ENCODE data around the gene DCAF8L2. TPM values are rescaled to one million over a fixed set of nuclear protein-coding genes. Genes with fewer than 3 reads are reported as not detected.

DCAF8L2 gene
- total RNA-seq, 1 donor from 2014 or later, result not detected

DNA sequence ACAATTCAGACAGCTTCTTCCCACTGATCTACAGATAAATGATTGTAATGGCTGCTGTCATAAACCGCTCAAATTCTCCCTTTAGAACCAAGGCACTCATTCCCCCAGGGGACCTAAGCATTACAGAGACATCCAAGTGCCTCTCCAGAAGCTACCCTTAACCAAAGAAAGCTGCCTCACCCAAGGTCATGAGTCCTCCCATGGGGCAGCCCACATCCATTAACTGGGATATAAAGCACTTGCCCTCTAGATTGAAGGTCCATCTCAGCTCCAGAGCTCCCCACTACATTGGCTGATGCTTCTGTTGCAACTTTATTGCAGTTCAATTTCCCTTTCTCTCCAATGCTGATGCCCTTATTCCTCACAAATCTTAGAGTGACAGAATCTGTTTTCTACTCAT lies 40.5 kb upstream of the DCAF8L2 start:
- no peak overlapping the region for H3K27ac ChIP-seq (ENCODE audit: low read depth, low read length)
- Mint-ChIP-seq H3K36me3 (ENCODE audit: low read depth, unreplicated experiment) (no peaks in the 10 kb centered on the region), H3K9me3 (ENCODE audit: unreplicated experiment) (no peaks in the 10 kb centered on the region), H3K27ac (ENCODE audit: unreplicated experiment) (no peak overlapping the region), H3K27me3 (ENCODE audit: low read depth, unreplicated experiment) (no peaks in the 10 kb centered on the region), H3K4me3 (ENCODE audit: unreplicated experiment) (no peak overlapping the region), H3K4me1 (ENCODE audit: low read depth, unreplicated experiment) (no peaks in the 10 kb centered on the region)
- H3K9ac ChIP-seq (ENCODE audit: low read length), result no peak overlapping the region
- no peaks in the 10 kb centered on the region for H3K79me2 ChIP-seq (ENCODE audit: insufficient read depth, low read length)
- no peaks in the 10 kb centered on the region for H3K36me3 ChIP-seq (ENCODE audit: insufficient read depth, low read length)
- H3K4me1 ChIP-seq (ENCODE audit: insufficient read depth, low read length), result no peaks in the 10 kb centered on the region
- H3K9me3 ChIP-seq (ENCODE audit: insufficient read depth, low read depth, low read length), result no peaks in the 10 kb centered on the region
- H2AFZ ChIP-seq (ENCODE audit: low read depth, low read length), result no peak overlapping the region
- DNase-seq (ENCODE audit: low read depth) (no peak), FAIRE-seq (no peak)
- TF ChIP-seq CTCF (IDR thresholded peaks at IDR 0.05; ENCODE audit: insufficient read depth, low read depth, low read length) (no peak), EZH2 (IDR thresholded peaks at IDR 0.05; ENCODE audit: insufficient read depth, low read length) (no peak)
- no peaks in the 10 kb centered on the region for H4K20me1 ChIP-seq (ENCODE audit: insufficient read depth, low read length)
- no peak overlapping the region for H3K4me2 ChIP-seq (ENCODE audit: low read length)
- H3K27me3 ChIP-seq (ENCODE audit: insufficient read depth, low read length), result no peaks in the 10 kb centered on the region
- no peak overlapping the region for H3K4me3 ChIP-seq (ENCODE audit: insufficient read depth, low read depth, low read length)

- TF ChIP-seq CTCF (IDR thresholded peaks at IDR 0.05; ENCODE audit: insufficient read depth, low read depth, low read length) (peak; percentile 41), EZH2 (IDR thresholded peaks at IDR 0.05; ENCODE audit: insufficient read depth, low read length) (no peak)
- no peak overlapping the region for H3K4me3 ChIP-seq (ENCODE audit: insufficient read depth, low read depth, low read length)
- H3K9me3 ChIP-seq (ENCODE audit: insufficient read depth, low read depth, low read length), result no peaks in the 10 kb centered on the region
- Mint-ChIP-seq H3K36me3 (ENCODE audit: low read depth, unreplicated experiment) (no peaks in the 10 kb centered on the region), H3K27ac (ENCODE audit: unreplicated experiment) (no peak overlapping the region), H3K4me3 (ENCODE audit: unreplicated experiment) (no peak overlapping the region), H3K9me3 (ENCODE audit: unreplicated experiment) (no peaks in the 10 kb centered on the region), H3K4me1 (ENCODE audit: low read depth, unreplicated experiment) (no peaks in the 10 kb centered on the region), H3K27me3 (ENCODE audit: low read depth, unreplicated experiment) (no peaks in the 10 kb centered on the region)
- no peak overlapping the region for H3K27ac ChIP-seq (ENCODE audit: low read depth, low read length)
- H3K36me3 ChIP-seq (ENCODE audit: insufficient read depth, low read length), result no peaks in the 10 kb centered on the region
- DNase-seq (ENCODE audit: low read depth) (peak; percentile 2), FAIRE-seq (no peak)
- no peaks in the 10 kb centered on the region for H3K79me2 ChIP-seq (ENCODE audit: insufficient read depth, low read length)
- H3K27me3 ChIP-seq (ENCODE audit: insufficient read depth, low read length), result no peaks in the 10 kb centered on the region
- H4K20me1 ChIP-seq (ENCODE audit: insufficient read depth, low read length), result no peaks in the 10 kb centered on the region
- H2AFZ ChIP-seq (ENCODE audit: low read depth, low read length), result no peak overlapping the region
- no peak overlapping the region for H3K4me2 ChIP-seq (ENCODE audit: low read length)
- H3K4me1 ChIP-seq (ENCODE audit: insufficient read depth, low read length), result no peaks in the 10 kb centered on the region
- no peak overlapping the region for H3K9ac ChIP-seq (ENCODE audit: low read length)
Measured at GRCh38 chrX:27555514-27555913, 34.6 kb upstream of the DCAF8L2 start.

- H3K4me3 Mint-ChIP-seq (ENCODE audit: unreplicated experiment), result no peak overlapping the region
- peak; percentile 20 for FAIRE-seq
- peak overlapping the region; percentile 23 for H3K9ac ChIP-seq (ENCODE audit: low read length)
Measured at GRCh38 chrX:27565992-27566391, 24.2 kb upstream of the DCAF8L2 start.

More at GRCh38 chrX:27565992-27566391, 24.2 kb upstream of the DCAF8L2 start:
- H3K36me3 Mint-ChIP-seq (ENCODE audit: low read depth, unreplicated experiment), result no peaks in the 10 kb centered on the region
- Histone ChIP-seq H4K20me1 (ENCODE audit: insufficient read depth, low read length) (no peaks in the 10 kb centered on the region), H3K4me1 (ENCODE audit: insufficient read depth, low read length) (peaks cover 8% of the 10 kb centered on the region), H3K36me3 (ENCODE audit: insufficient read depth, low read length) (no peaks in the 10 kb centered on the region), H3K27me3 (ENCODE audit: insufficient read depth, low read length) (no peaks in the 10 kb centered on the region), H3K4me2 (ENCODE audit: low read length) (peak overlapping the region; percentile 60), H3K27ac (ENCODE audit: low read depth, low read length) (no peak overlapping the region), H3K9me3 (ENCODE audit: insufficient read depth, low read depth, low read length) (no peaks in the 10 kb centered on the region), H3K79me2 (ENCODE audit: insufficient read depth, low read length) (no peaks in the 10 kb centered on the region), H2AFZ (ENCODE audit: low read depth, low read length) (no peak overlapping the region), H3K4me3 (ENCODE audit: insufficient read depth, low read depth, low read length) (no peak overlapping the region)
- H3K4me1 Mint-ChIP-seq (ENCODE audit: low read depth, unreplicated experiment), result peaks cover 8% of the 10 kb centered on the region
- H3K9me3 Mint-ChIP-seq (ENCODE audit: unreplicated experiment), result no peaks in the 10 kb centered on the region
- TF ChIP-seq CTCF (IDR thresholded peaks at IDR 0.05; ENCODE audit: insufficient read depth, low read depth, low read length), result no peak
- no peak for TF ChIP-seq EZH2 (IDR thresholded peaks at IDR 0.05; ENCODE audit: insufficient read depth, low read length)
- H3K27me3 Mint-ChIP-seq (ENCODE audit: low read depth, unreplicated experiment), result no peaks in the 10 kb centered on the region
- peak overlapping the region; percentile 15 for H3K27ac Mint-ChIP-seq (ENCODE audit: unreplicated experiment)
- peak; percentile 57 for DNase-seq (ENCODE audit: low read depth)
